H54 (cell line): ENCODE results near the gene NUMA1.

ENCODE experiments used
- DNase-seq: peaks from one replicate; pipeline ENCODE4 v3.0.0; 2011; ENCODE audit warnings: low spot score, mixed read lengths; ENCODE audit not compliant: insufficient read length
- FAIRE-seq: peaks from 3 replicates; lab custom pipeline; 2011; peaks lifted over from hg19 to GRCh38; lab: Jason Lieb, UNC
- POLR2A ChIP-seq: IDR thresholded peaks from 2 replicates; pipeline ENCODE4 v1.6.1; 2011; ENCODE audit warnings: low read depth, mild to moderate bottlenecking, low read length

The NUMA1 gene

GRCh38 chr11:72001285-72001684, 79.1 kb downstream of the NUMA1 start:
- DNase-seq (no peak), FAIRE-seq (no peak)
- TF ChIP-seq POLR2A: no peak

DNA sequence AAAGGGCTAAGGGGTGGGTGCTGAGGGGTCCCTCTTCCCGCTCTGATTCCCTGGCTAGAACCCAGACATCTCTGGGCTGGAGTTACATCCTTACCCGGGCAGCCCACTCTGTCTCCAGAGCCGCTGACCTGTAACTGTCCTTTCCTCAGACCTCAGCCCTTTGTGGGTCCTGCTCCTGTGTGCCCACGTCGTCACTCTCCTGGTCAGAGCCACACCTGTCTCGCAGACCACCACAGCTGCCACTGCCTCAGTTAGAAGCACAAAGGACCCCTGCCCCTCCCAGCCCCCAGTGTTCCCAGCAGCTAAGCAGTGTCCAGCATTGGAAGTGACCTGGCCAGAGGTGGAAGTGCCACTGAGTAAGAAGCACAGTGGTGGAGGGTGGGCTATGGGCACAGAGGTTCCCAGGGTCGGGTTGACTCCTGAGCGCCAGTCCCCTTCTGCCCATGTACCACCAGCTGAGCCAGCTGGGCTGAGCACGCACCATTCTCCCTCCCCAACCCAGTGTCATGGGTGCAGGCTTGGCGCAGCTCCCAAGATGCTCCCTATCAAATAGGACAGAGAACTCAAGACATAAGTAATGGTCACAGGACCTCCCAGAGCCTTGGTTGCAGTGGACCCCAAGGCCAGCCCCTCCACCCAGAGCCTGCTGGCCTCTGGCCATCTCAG, 80.0 kb downstream of the NUMA1 start:
- no peak for TF ChIP-seq POLR2A
- DNase-seq (no peak), FAIRE-seq (no peak)

- DNase-seq (no peak), FAIRE-seq (no peak)
- TF ChIP-seq POLR2A: no peak
These were observed 80.5 kb downstream of the NUMA1 start for GRCh38 chr11:71999798-72000197.

- FAIRE-seq (no peak), DNase-seq (no peak)
- TF ChIP-seq POLR2A: no peak
These were observed 81.0 kb downstream of the NUMA1 start for GRCh38 chr11:71999362-71999761.

DNA sequence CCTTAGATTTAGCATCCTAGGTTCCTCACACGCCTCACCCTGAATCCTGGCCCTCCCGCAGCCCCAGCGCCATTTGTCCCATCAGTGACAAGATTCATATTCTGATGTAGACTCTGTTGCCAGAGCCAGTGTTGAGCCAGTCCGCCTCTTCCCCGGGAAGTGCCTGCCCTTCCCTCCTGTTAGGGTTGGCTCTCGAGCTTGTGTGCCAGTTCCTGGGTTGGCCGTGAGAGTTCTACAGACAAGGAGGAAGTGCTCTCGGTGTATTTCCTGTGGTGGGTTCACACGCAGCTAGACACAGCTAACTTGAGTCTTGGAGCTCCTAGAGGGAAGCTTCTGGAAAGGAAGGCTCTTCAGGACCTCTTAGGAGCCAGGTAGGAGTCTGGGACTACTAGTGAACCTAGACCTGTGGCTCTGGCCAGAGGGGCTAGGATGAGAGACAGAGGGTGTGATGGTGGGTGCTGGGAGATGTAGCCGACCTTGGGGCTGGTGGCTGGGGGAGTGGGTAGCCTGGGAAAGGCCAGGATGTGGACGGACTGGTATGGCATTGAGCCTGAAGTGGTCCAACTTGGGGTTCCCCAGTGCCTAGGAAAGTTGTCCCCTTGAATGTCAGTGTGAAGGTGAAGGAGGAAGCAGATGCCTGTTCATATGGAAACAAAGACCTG, 81.6 kb downstream of the NUMA1 start, which contains the start of gene IL18BP:
Gene IL18BP (plus strand): TSS at position 261 of the 662 bp plus-strand sequence. CDS start 1,076 bp downstream, outside the sequence.
- FAIRE-seq (no peak), DNase-seq (no peak)
- TF ChIP-seq POLR2A: no peak

DNA sequence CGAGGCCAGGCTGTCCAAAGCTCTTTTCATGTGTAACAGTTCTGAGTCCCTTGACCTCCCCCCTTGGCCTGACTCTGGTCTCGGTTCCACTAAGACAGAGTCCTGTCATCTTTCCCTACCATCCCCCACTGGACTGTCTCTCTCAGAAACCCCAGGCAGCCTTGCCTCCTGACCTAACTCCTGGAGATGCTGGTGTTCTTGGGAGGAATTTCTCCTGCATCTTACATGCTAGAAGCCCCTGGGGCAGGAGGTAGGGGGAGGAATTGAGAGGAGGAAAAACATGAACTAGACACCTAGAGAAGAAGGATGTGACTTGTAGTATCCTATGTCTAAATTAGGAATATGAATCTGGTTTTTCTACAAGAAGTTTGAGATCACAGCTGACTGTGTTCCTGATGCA, 82.3 kb downstream of the NUMA1 start:
- FAIRE-seq (no peak), DNase-seq (no peak)
- TF ChIP-seq POLR2A: no peak

GRCh38 chr11:71997594-71997993, 82.7 kb downstream of the NUMA1 start:
- no peak for TF ChIP-seq POLR2A
- DNase-seq (no peak), FAIRE-seq (no peak)

DNA sequence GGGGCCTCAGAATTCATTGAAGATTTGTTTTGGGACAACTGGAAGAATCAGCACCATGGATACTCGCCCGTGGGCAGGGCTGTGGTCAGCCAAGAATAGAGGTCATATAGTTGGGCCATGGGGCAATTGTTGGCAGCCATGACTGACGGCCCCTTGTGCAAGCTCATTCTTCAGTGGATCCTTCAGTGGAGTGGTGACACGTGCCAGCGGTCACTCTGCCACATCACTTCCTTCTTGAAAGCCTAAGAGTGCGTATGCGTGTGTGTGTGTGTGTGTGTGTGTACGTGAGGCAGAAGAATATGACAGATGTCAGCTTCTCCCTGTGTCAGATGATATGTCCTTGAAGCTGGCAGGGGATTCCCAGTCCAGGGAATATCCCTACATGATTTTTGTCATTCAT, 83.4 kb downstream of the NUMA1 start:
- TF ChIP-seq POLR2A: no peak
- FAIRE-seq: no peak
- no peak for DNase-seq

DNA sequence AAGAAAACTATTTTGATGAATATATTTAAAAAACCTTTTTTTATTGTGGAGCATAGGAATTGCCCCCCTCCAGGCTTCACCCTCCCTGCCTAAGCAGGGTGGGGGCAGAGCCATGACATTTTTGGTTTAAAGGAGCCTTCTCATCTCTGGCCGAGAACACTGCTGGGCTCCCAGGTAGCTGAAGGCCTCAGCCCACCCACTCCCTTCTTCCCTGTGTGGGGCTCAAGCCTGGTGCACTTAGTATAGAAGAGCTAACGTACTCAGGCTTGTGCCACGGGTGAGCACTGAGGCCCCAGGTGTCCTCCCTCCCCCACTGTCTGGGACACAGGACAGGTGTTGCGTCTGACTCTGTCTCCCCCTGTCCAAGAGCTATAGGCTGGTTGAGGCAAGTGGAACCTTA, 83.8 kb downstream of the NUMA1 start:
- DNase-seq (no peak), FAIRE-seq (no peak)
- no peak for TF ChIP-seq POLR2A

DNA sequence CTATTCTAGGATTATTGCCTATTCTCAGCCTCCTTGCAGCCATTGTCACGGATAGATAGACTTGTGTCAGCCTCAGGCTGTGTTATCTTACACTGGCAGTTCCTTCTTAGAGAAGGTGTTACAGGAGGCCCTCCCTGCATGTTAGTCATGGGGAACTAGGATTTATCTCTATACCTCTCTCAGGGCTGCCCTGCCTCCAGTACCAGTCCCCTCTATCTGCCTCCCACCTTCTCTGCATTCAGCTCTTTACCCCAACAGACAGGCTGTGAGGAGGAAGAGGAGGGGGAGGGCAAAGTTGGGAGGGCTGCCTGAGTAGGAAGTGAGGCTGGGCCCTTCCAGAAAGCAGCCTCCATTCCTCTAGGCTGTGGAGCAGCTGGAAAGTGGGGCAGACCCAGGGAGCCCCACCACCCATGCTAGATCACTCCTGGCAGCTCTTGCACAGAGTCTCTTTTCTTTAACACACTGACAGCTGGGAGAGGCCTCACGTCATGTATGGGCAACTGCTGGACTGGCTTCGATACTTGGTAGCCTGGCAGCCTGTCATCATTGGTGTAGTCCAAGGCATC, 84.5 kb downstream of the NUMA1 start:
- DNase-seq (no peak), FAIRE-seq (no peak)

GRCh38 chr11:71994786-71995185, 85.6 kb downstream of the NUMA1 start:
- FAIRE-seq (no peak), DNase-seq (no peak)
- TF ChIP-seq POLR2A: no peak

More for the DNA sequence above, 84.5 kb downstream of the NUMA1 start:
- no peak for TF ChIP-seq POLR2A

GRCh38 chr11:71992136-71992730, 88.1 kb downstream of the NUMA1 start:
- no peak for FAIRE-seq
- no peak for TF ChIP-seq POLR2A
- DNase-seq: no peak

DNA sequence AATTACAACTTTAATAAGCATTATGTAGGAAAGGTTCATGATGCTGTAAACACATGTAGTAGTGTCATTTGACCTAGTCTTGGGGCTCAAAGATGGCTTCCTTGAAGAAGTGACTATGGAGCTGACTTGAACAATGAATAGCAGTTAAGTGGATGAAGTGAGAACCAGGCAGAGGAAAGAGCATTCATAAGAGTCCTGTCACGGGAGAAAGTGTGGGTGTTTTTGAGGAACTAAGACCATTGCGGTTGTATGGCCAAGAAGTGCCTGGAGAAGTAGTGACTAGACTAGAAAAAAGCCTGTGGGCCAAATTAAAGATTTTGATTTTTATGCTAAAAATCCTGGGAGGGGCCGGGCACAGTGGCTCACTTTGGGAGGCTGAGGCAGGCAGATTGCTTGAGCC, 88.8 kb downstream of the NUMA1 start:
- FAIRE-seq (no peak), DNase-seq (no peak)
- TF ChIP-seq POLR2A: no peak

GRCh38 chr11:71990701-71991100, 89.6 kb downstream of the NUMA1 start:
- no peak for TF ChIP-seq POLR2A
- FAIRE-seq: no peak
- DNase-seq: no peak

DNA sequence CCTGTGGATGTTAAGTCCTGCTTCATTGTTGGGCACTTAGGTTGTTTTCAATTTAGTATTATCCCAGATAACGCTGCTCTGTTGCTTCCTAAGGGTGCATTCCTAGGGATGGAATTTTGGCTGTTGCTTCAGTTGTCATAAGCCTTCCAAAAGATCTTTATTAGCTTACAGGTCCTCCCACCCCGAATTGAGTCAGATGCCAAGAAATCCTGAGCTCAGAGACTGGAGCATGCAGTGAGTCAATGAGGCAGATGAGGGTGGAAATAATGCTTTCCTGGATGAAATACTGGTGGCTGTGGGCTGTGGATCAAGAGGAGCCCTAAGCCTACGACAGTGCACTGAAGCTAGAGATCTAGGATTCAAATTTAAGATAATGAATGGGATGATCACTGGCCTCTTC, 92.3 kb downstream of the NUMA1 start:
- DNase-seq: no peak
- no peak for TF ChIP-seq POLR2A

More for the DNA sequence above, 92.3 kb downstream of the NUMA1 start:
- FAIRE-seq: no peak
